HT1080 (cell line): Measurements from ENCODE around the gene ERCC6L2. TPM values are rescaled to one million over a fixed set of nuclear protein-coding genes. Genes with fewer than 3 reads are reported as not detected.

ENCODE experiments used
- DNase-seq: peaks from one replicate; pipeline ENCODE4 v3.0.0-alpha.2; 2015; ENCODE audit warnings: low read depth
- small RNA-seq: library from RNA; depleted of rRNA; stranded (forward); fragments of <200 nt; gene quantifications from one replicate; pipeline ENCODE3, GENCODE V24; 2014
- total RNA-seq: library from RNA; depleted of rRNA; stranded (reverse); fragments of >200 nt; shearing (Covaris generic); gene quantifications from 2 replicates; pipeline ENCODE4 v1.2.3, GENCODE V29; 2014

ERCC6L2 gene
- total RNA-seq, 1 experiment from 2014 or later: 33.6 TPM

DNA sequence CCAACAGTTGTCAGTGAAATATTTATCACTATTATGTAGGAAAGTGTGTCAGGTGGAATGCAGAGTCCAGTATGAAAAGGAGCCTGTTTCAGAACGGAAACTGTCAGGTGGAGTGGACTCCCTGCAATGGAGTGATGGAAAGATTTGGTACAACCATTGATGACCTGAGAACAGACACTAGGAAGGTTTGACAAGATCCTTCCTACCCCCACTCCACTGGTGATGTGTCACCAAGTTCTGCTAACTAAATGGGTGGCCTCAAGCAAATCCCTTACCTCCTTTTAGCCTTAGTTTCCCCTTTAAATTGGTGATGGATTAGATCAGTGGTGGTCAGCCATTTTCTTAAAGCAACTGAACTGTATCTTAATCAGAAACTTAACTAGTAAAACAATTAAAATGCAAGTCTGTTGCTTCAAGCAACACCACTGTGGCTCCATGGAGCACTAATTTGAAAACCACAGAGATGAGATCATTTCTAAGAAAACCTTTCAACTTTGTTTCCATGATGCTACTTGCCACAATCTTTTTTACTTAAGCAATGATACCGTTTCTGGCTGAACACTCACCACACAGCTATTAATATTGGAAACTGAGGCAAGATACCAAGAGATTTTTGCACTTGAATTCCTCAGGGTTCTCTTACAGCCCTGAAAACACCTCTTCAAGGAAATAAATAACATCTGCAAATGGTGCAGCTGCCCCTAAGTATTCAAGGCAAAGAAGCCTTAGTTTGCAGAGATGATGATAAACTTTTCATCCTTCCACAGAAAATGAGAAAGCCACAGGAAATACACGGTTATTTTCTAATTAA, 140.6 kb downstream of the ERCC6L2 start:
- DNase-seq: no peak

Small RNA genes within 50 kb of the gene (small RNA-seq; reads per million reads assigned to genes)
- gene RNA5SP289: not detected
- gene RNU2-46P: 0.23 reads per million, percentile 9 among the genes with 10 or more reads in this experiment
